Right renal cortex interstitium (tissue), 3 donors: ENCODE measurements around the gene IMMP2L. TPM values are rescaled to one million over a fixed set of nuclear protein-coding genes. Genes with fewer than 3 reads are reported as not detected.

ENCODE experiments used
- DNase-seq, 3 donors: peaks; one replicate each; pipeline ENCODE4 v3.0.0-alpha.2; 2013; ENCODE audit warnings: low read depth in 3 of 3, low spot score in 2 of 3
- polyA plus RNA-seq, 3 donors: library from polyadenylated mRNA; unstranded; fragments of 120-200 nt; gene quantifications; one replicate each; pipeline ENCODE4 v1.2.1, GENCODE V29; 2013; ENCODE audit not compliant: insufficient read length in 3 of 3

Gene IMMP2L
- polyA plus RNA-seq, 3 donors: 34.9 to 48.2 (median 45.7) TPM

- DNase-seq: no peak
Observed at GRCh38 chr7:111067251-111067650, 495.0 kb downstream of the IMMP2L start.

GRCh38 chr7:111063166-111063565 is 499.1 kb downstream of the IMMP2L start:
- DNase-seq: no peak

- no peak for DNase-seq
Observed at GRCh38 chr7:111059833-111060232, 502.5 kb downstream of the IMMP2L start.

GRCh38 chr7:111057066-111057465 is 505.2 kb downstream of the IMMP2L start:
- no peak for DNase-seq

GRCh38 chr7:111056371-111056770 is 505.9 kb downstream of the IMMP2L start:
- no peak for DNase-seq

- DNase-seq: no peak
Observed at GRCh38 chr7:111053035-111053434, 509.3 kb downstream of the IMMP2L start.

- DNase-seq: no peak
Observed at GRCh38 chr7:111051832-111052231, 510.5 kb downstream of the IMMP2L start.

- DNase-seq: no peak
Observed at GRCh38 chr7:111050875-111051416, 511.3 kb downstream of the IMMP2L start.

- no peak for DNase-seq
Observed at GRCh38 chr7:111049971-111050680, 512.2 kb downstream of the IMMP2L start.

GRCh38 chr7:111047595-111047994 is 514.7 kb downstream of the IMMP2L start:
- no peak for DNase-seq

- no peak for DNase-seq
Observed at GRCh38 chr7:111045449-111045848, 516.8 kb downstream of the IMMP2L start.

- no peak for DNase-seq
Observed at GRCh38 chr7:111043561-111043960, 518.7 kb downstream of the IMMP2L start.

GRCh38 chr7:111042842-111043241 is 519.5 kb downstream of the IMMP2L start:
- DNase-seq: no peak

- no peak for DNase-seq
Observed at GRCh38 chr7:111041577-111041976, 520.7 kb downstream of the IMMP2L start.

GRCh38 chr7:111038185-111038584 is 524.1 kb downstream of the IMMP2L start:
- DNase-seq: no peak

GRCh38 chr7:111031916-111032315 is 530.4 kb downstream of the IMMP2L start:
- no peak for DNase-seq

GRCh38 chr7:111030336-111030735 is 532.0 kb downstream of the IMMP2L start:
- DNase-seq: no peak

- DNase-seq: no peak
Observed at GRCh38 chr7:111029574-111030251, 532.6 kb downstream of the IMMP2L start.

- no peak for DNase-seq
Observed at GRCh38 chr7:111029141-111029572, 533.1 kb downstream of the IMMP2L start.

GRCh38 chr7:111027396-111027795 is 534.9 kb downstream of the IMMP2L start:
- no peak for DNase-seq

- no peak for DNase-seq
Observed at GRCh38 chr7:111026806-111027205, 535.5 kb downstream of the IMMP2L start.

- no peak for DNase-seq
Observed at GRCh38 chr7:111026343-111026742, 535.9 kb downstream of the IMMP2L start.
